ENCODE data around the gene BRINP1. TPM values are rescaled to one million over a fixed set of nuclear protein-coding genes. Genes with fewer than 3 reads are reported as not detected.

The BRINP1 gene
- total RNA-seq, 2 experiments from 2014 or later, result not detected

- no peak for DNase-seq (ENCODE audit: low spot score)
- intact Hi-C loops (cut with micrococcal nuclease; ENCODE audit: unreplicated experiment), result loop anchor here (10.0 kb wide), 1 partner anchor 61 kb away; no protein-coding TSS in a partner anchor
- H3K9me3 ChIP-seq (ENCODE audit: low read length), result no peaks in the 10 kb centered on the region
- BruUV-seq (replicated peaks), result no TSS peak
- no peak overlapping the region for H2AFZ ChIP-seq (ENCODE audit: low read length)
- CTCF ChIA-PET (ENCODE audit: unreplicated experiment), result no interaction called here
- POLR2A ChIA-PET, result no interaction called here
- TF ChIP-seq EZH2phosphoT487 (IDR thresholded peaks at IDR 0.05; ENCODE audit: borderline replicate concordance, low read depth, low read length) (no peak), CTCF (conservative IDR thresholded peaks at IDR 0.05; ENCODE audit: low read length) (no peak)
- H3K4me3 ChIP-seq (ENCODE audit: low read depth, low read length, poor library complexity, severe bottlenecking), result no peak overlapping the region
- no peaks in the 10 kb centered on the region for H3K9me2 ChIP-seq (ENCODE audit: insufficient read depth, low read length)
- no peak overlapping the region for H3K27ac ChIP-seq (ENCODE audit: low read depth, low read length, poor library complexity, severe bottlenecking)
- H3K4me1 ChIP-seq (ENCODE audit: insufficient read depth, low read length, poor library complexity, severe bottlenecking), result no peaks in the 10 kb centered on the region
- no peaks in the 10 kb centered on the region for H3K36me3 ChIP-seq (ENCODE audit: insufficient read depth, low read length)
- H3K4me2 ChIP-seq (ENCODE audit: low read length), result no peak overlapping the region
- no peaks in the 10 kb centered on the region for H4K20me1 ChIP-seq (ENCODE audit: insufficient read depth, low read length)
- no peaks in the 10 kb centered on the region for H3K79me2 ChIP-seq (ENCODE audit: insufficient read depth, low read depth, low read length)
Observed at GRCh38 chr9:119264165-119264564, 105.1 kb downstream of the BRINP1 start.

- POLR2A ChIA-PET, result interaction anchor here (0.8 kb wide), 1 partner anchor 9 kb away, joined by 3 read pairs; no protein-coding TSS in a partner anchor
- no peaks in the 10 kb centered on the region for H3K9me3 ChIP-seq (ENCODE audit: low read length)
- no TSS peak for BruUV-seq (replicated peaks)
- H3K79me2 ChIP-seq (ENCODE audit: insufficient read depth, low read depth, low read length), result no peaks in the 10 kb centered on the region
- H4K20me1 ChIP-seq (ENCODE audit: insufficient read depth, low read length), result no peaks in the 10 kb centered on the region
- no peaks in the 10 kb centered on the region for H3K4me1 ChIP-seq (ENCODE audit: insufficient read depth, low read length, poor library complexity, severe bottlenecking)
- no peak for TF ChIP-seq EZH2phosphoT487 (IDR thresholded peaks at IDR 0.05; ENCODE audit: borderline replicate concordance, low read depth, low read length)
- TF ChIP-seq CTCF (conservative IDR thresholded peaks at IDR 0.05; ENCODE audit: low read length), result no peak
- H3K4me2 ChIP-seq (ENCODE audit: low read length), result no peak overlapping the region
- H3K9me2 ChIP-seq (ENCODE audit: insufficient read depth, low read length), result no peaks in the 10 kb centered on the region
- intact Hi-C loops (cut with micrococcal nuclease; ENCODE audit: unreplicated experiment), result no loop called here
- no peak overlapping the region for H3K4me3 ChIP-seq (ENCODE audit: low read depth, low read length, poor library complexity, severe bottlenecking)
- H2AFZ ChIP-seq (ENCODE audit: low read length), result no peak overlapping the region
- no peaks in the 10 kb centered on the region for H3K36me3 ChIP-seq (ENCODE audit: insufficient read depth, low read length)
- CTCF ChIA-PET (ENCODE audit: unreplicated experiment), result no interaction called here
- no peak for DNase-seq (ENCODE audit: low spot score)
- H3K27ac ChIP-seq (ENCODE audit: low read depth, low read length, poor library complexity, severe bottlenecking), result no peak overlapping the region
Observed at GRCh38 chr9:119257592-119257991, 111.6 kb downstream of the BRINP1 start.

GRCh38 chr9:119255116-119255515 lies 114.1 kb downstream of the BRINP1 start:
- TF ChIP-seq EZH2phosphoT487 (IDR thresholded peaks at IDR 0.05; ENCODE audit: borderline replicate concordance, low read depth, low read length), result no peak
- TF ChIP-seq CTCF (conservative IDR thresholded peaks at IDR 0.05; ENCODE audit: low read length), result no peak

More at GRCh38 chr9:119255116-119255515, 114.1 kb downstream of the BRINP1 start:
- Histone ChIP-seq H3K27ac (ENCODE audit: low read depth, low read length, poor library complexity, severe bottlenecking) (no peak overlapping the region), H3K9me2 (ENCODE audit: insufficient read depth, low read length) (no peaks in the 10 kb centered on the region), H3K4me3 (ENCODE audit: low read depth, low read length, poor library complexity, severe bottlenecking) (no peak overlapping the region), H4K20me1 (ENCODE audit: insufficient read depth, low read length) (no peaks in the 10 kb centered on the region), H3K4me1 (ENCODE audit: insufficient read depth, low read length, poor library complexity, severe bottlenecking) (no peaks in the 10 kb centered on the region), H3K79me2 (ENCODE audit: insufficient read depth, low read depth, low read length) (no peaks in the 10 kb centered on the region), H3K36me3 (ENCODE audit: insufficient read depth, low read length) (no peaks in the 10 kb centered on the region), H2AFZ (ENCODE audit: low read length) (no peak overlapping the region), H3K4me2 (ENCODE audit: low read length) (no peak overlapping the region), H3K9me3 (ENCODE audit: low read length) (no peaks in the 10 kb centered on the region)
- ChIA-PET CTCF (ENCODE audit: unreplicated experiment) (no interaction called here), POLR2A (interaction anchor here (0.7 kb wide), 1 partner anchor 732 kb away, joined by 4 read pairs; no protein-coding TSS in a partner anchor)
- BruUV-seq (replicated peaks), result no TSS peak
- intact Hi-C loops (cut with micrococcal nuclease; ENCODE audit: unreplicated experiment), result no loop called here
- no peak for DNase-seq (ENCODE audit: low spot score)

All from OCI-LY7 (cell line).